ENCODE results near the gene KIF1A. TPM values are rescaled to one million over a fixed set of nuclear protein-coding genes. Genes with fewer than 3 reads are reported as not detected.
A peak's percentile ranks its signal among the peaks of the same experiment; 100 is the strongest.
"Not testable (repeated sequence)": the region's sequence is repeated elsewhere in the genome, so short reads cannot be mapped to it uniquely, and the experiment has no call there.

The KIF1A gene
- total RNA-seq, 2 experiments from 2014 or later: 9.0 to 10.2 TPM

GRCh38 chr2:240701736-240702639 is 118.0 kb downstream of the KIF1A start:
- Mint-ChIP-seq H3K36me3 (ENCODE audit: low read depth) (no peaks in the 10 kb centered on the region), H3K4me1 (ENCODE audit: low read depth) (peaks cover 13% of the 10 kb centered on the region), H3K4me3 (no peak overlapping the region), H3K9me3 (no peaks in the 10 kb centered on the region), H3K27ac (no peak overlapping the region), H3K27me3 (peaks cover 13% of the 10 kb centered on the region)
- CTCF ChIA-PET: no interaction called here
- POLR2A ChIA-PET: no interaction called here
- intact Hi-C loops (cut with micrococcal nuclease): no loop called here
- DNase-seq (no peak), ATAC-seq (no peak)
- TF ChIP-seq CTCF (IDR thresholded peaks at IDR 0.05): no peak

- Mint-ChIP-seq H3K27ac (no peak overlapping the region), H3K9me3 (no peaks in the 10 kb centered on the region), H3K4me1 (ENCODE audit: low read depth) (peaks cover 13% of the 10 kb centered on the region), H3K4me3 (no peak overlapping the region), H3K27me3 (peaks cover 11% of the 10 kb centered on the region), H3K36me3 (ENCODE audit: low read depth) (no peaks in the 10 kb centered on the region)
- DNase-seq: no peak
- ATAC-seq: no peak
- POLR2A ChIA-PET: no interaction called here
- intact Hi-C loops (cut with micrococcal nuclease): no loop called here
- TF ChIP-seq CTCF (IDR thresholded peaks at IDR 0.05): no peak
- CTCF ChIA-PET: no interaction called here
These were observed 118.8 kb downstream of the KIF1A start for GRCh38 chr2:240701091-240701735.

GRCh38 chr2:240700616-240701015 is 119.4 kb downstream of the KIF1A start:
- H3K27ac Mint-ChIP-seq; CTCF ChIA-PET; H3K9me3 Mint-ChIP-seq; ATAC-seq; H3K27me3 Mint-ChIP-seq; H3K4me3 Mint-ChIP-seq; intact Hi-C loops (cut with micrococcal nuclease); DNase-seq; H3K36me3 Mint-ChIP-seq (ENCODE audit: low read depth); POLR2A ChIA-PET: not testable (repeated sequence)
- H3K4me1 Mint-ChIP-seq (ENCODE audit: low read depth): peaks cover 12% of the 10 kb centered on the region

GRCh38 chr2:240699835-240700234 is 120.2 kb downstream of the KIF1A start:
- H3K9me3 Mint-ChIP-seq; ATAC-seq; H3K4me3 Mint-ChIP-seq; DNase-seq; CTCF ChIA-PET; intact Hi-C loops (cut with micrococcal nuclease); H3K27ac Mint-ChIP-seq; H3K27me3 Mint-ChIP-seq; POLR2A ChIA-PET; H3K36me3 Mint-ChIP-seq (ENCODE audit: low read depth); H3K4me1 Mint-ChIP-seq (ENCODE audit: low read depth): not testable (repeated sequence)

GRCh38 chr2:240698852-240699561 is 121.0 kb downstream of the KIF1A start:
- H3K4me3 Mint-ChIP-seq; intact Hi-C loops (cut with micrococcal nuclease); H3K9me3 Mint-ChIP-seq; DNase-seq; CTCF ChIA-PET; H3K4me1 Mint-ChIP-seq (ENCODE audit: low read depth); H3K36me3 Mint-ChIP-seq (ENCODE audit: low read depth); H3K27ac Mint-ChIP-seq; POLR2A ChIA-PET; H3K27me3 Mint-ChIP-seq: not testable (repeated sequence)
- ATAC-seq: peak; percentile 48

GRCh38 chr2:240696469-240696868 is 123.5 kb downstream of the KIF1A start:
- DNase-seq; H3K4me3 Mint-ChIP-seq; H3K36me3 Mint-ChIP-seq (ENCODE audit: low read depth); H3K9me3 Mint-ChIP-seq; ATAC-seq; POLR2A ChIA-PET; intact Hi-C loops (cut with micrococcal nuclease); H3K27me3 Mint-ChIP-seq; CTCF ChIA-PET; H3K4me1 Mint-ChIP-seq (ENCODE audit: low read depth); H3K27ac Mint-ChIP-seq: not testable (repeated sequence)

GRCh38 chr2:240695593-240695992 is 124.4 kb downstream of the KIF1A start:
- DNase-seq; ATAC-seq; intact Hi-C loops (cut with micrococcal nuclease); H3K36me3 Mint-ChIP-seq (ENCODE audit: low read depth); POLR2A ChIA-PET; H3K27me3 Mint-ChIP-seq; CTCF ChIA-PET; H3K9me3 Mint-ChIP-seq; H3K4me3 Mint-ChIP-seq; H3K27ac Mint-ChIP-seq; H3K4me1 Mint-ChIP-seq (ENCODE audit: low read depth): not testable (repeated sequence)

GRCh38 chr2:240694304-240694703 is 125.7 kb downstream of the KIF1A start:
- H3K36me3 Mint-ChIP-seq (ENCODE audit: low read depth); DNase-seq; H3K27ac Mint-ChIP-seq; POLR2A ChIA-PET; H3K4me3 Mint-ChIP-seq; ATAC-seq; H3K4me1 Mint-ChIP-seq (ENCODE audit: low read depth); intact Hi-C loops (cut with micrococcal nuclease); CTCF ChIA-PET; H3K27me3 Mint-ChIP-seq; H3K9me3 Mint-ChIP-seq: not testable (repeated sequence)

GRCh38 chr2:240692583-240693561 is 127.1 kb downstream of the KIF1A start:
- CTCF ChIA-PET; POLR2A ChIA-PET; DNase-seq; H3K4me1 Mint-ChIP-seq (ENCODE audit: low read depth); H3K36me3 Mint-ChIP-seq (ENCODE audit: low read depth); H3K27ac Mint-ChIP-seq; H3K9me3 Mint-ChIP-seq; H3K27me3 Mint-ChIP-seq; ATAC-seq; intact Hi-C loops (cut with micrococcal nuclease); H3K4me3 Mint-ChIP-seq: not testable (repeated sequence)
